Neuronal stem cell (in vitro differentiated cells): ENCODE data around the gene FRMPD4.

Experiments
- DNase-seq: peaks from one replicate; pipeline ENCODE4 v3.0.0-alpha.2; 2013; ENCODE audit warnings: low spot score
- H2AFZ ChIP-seq: one replicate; pipeline ENCODE4 v1.6.1; 2013; ENCODE audit warnings: mild to moderate bottlenecking, low read length, inconsistent platforms
- H2AK5ac ChIP-seq: 2 replicates; pipeline ENCODE4 v1.6.1; 2013; ENCODE audit warnings: low read depth, mild to moderate bottlenecking, inconsistent platforms, low read length, moderate library complexity, mixed read lengths
- H2BK120ac ChIP-seq: 2 replicates; pipeline ENCODE4 v1.6.1; 2013; ENCODE audit warnings: low read depth, mild to moderate bottlenecking, inconsistent platforms, low read length, moderate library complexity, mixed read lengths
- H2BK12ac ChIP-seq: one replicate; pipeline ENCODE4 v1.6.1; 2013; ENCODE audit warnings: low read length, inconsistent platforms
- H2BK15ac ChIP-seq: 2 replicates; pipeline ENCODE4 v1.6.1; 2013; ENCODE audit warnings: mild to moderate bottlenecking, low read length, inconsistent platforms, mixed read lengths
- H2BK5ac ChIP-seq: one replicate; pipeline ENCODE4 v1.6.1; 2013; ENCODE audit warnings: inconsistent platforms, mild to moderate bottlenecking, low read length, moderate library complexity
- H3K14ac ChIP-seq: one replicate; pipeline ENCODE4 v1.6.1; 2013; ENCODE audit warnings: low read length, inconsistent platforms
- H3K18ac ChIP-seq: 2 replicates; pipeline ENCODE4 v1.6.1; 2013; ENCODE audit warnings: low read length, inconsistent platforms
- H3K23ac ChIP-seq: 2 replicates; pipeline ENCODE4 v1.6.1; 2013; ENCODE audit warnings: low read depth, mild to moderate bottlenecking, mixed read lengths, low read length, inconsistent platforms; ENCODE audit not compliant: poor library complexity
- H3K27ac ChIP-seq: replicated peaks from 3 replicates; pipeline ENCODE4 v1.5.1; 2013; ENCODE audit warnings: low read length, inconsistent platforms
- H3K27me3 ChIP-seq, 3 experiments: 2 replicates each; pipeline ENCODE4 v1.6.1; 2013; ENCODE audit warnings: low read length in 3 of 3, mild to moderate bottlenecking in 2 of 3, inconsistent platforms in 1 of 3, low read depth in 1 of 3, mixed read lengths in 1 of 3, moderate library complexity in 1 of 3; ENCODE audit not compliant: control insufficient read depth in 3 of 3, insufficient read depth in 3 of 3
- H3K36me3 ChIP-seq, 2 donors: replicated peaks in 1 of 2; 2 replicates each; pipeline ENCODE4 v1.6.1; 2013; ENCODE audit warnings: low read length in 2 of 2; ENCODE audit not compliant: control insufficient read depth in 2 of 2, insufficient read depth in 2 of 2
- H3K4ac ChIP-seq: 2 replicates; pipeline ENCODE4 v1.6.1; 2013; ENCODE audit warnings: inconsistent platforms, mild to moderate bottlenecking, low read length, moderate library complexity
- H3K4me1 ChIP-seq, 2 donors: 1 replicate in 1 of 2; 2 replicates in 1 of 2; pipeline ENCODE4 v1.6.1; 2013; ENCODE audit warnings: low read length in 2 of 2, low read depth in 1 of 2; ENCODE audit not compliant: control insufficient read depth in 2 of 2, insufficient read depth in 1 of 2
- H3K4me2 ChIP-seq: one replicate; pipeline ENCODE4 v1.6.1; 2013; ENCODE audit warnings: mild to moderate bottlenecking, low read length, inconsistent platforms; ENCODE audit not compliant: insufficient read depth, poor library complexity, severe bottlenecking
- H3K4me3 ChIP-seq, 2 donors: 2 replicates each; pipeline ENCODE4 v1.5.1; 2013; ENCODE audit warnings: low read length in 2 of 2, mild to moderate bottlenecking in 2 of 2, inconsistent platforms in 1 of 2, moderate library complexity in 1 of 2
- H3K79me1 ChIP-seq: one replicate; pipeline ENCODE4 v1.6.1; 2013; ENCODE audit warnings: low read depth, mild to moderate bottlenecking, inconsistent platforms, low read length, moderate library complexity
- H3K9ac ChIP-seq: one replicate; pipeline ENCODE4 v1.6.1; 2013; ENCODE audit warnings: mild to moderate bottlenecking, low read depth, low read length, inconsistent platforms; ENCODE audit not compliant: poor library complexity
- H3K9me3 ChIP-seq, 2 donors: replicated peaks in 1 of 2; 2 replicates each; pipeline versions ENCODE3 to v1.6.1; 2013; ENCODE audit warnings: low read length in 2 of 2, mild to moderate bottlenecking in 2 of 2, inconsistent platforms in 1 of 2, low read depth in 1 of 2, mixed read lengths in 1 of 2, moderate library complexity in 1 of 2; ENCODE audit not compliant: control insufficient read depth in 2 of 2, insufficient read depth in 1 of 2
- H4K8ac ChIP-seq: one replicate; pipeline ENCODE4 v1.6.1; 2013; ENCODE audit warnings: low read depth, mild to moderate bottlenecking, inconsistent platforms, low read length, moderate library complexity
- H4K91ac ChIP-seq: one replicate; pipeline ENCODE4 v1.6.1; 2013; ENCODE audit warnings: low read length, low read depth, mild to moderate bottlenecking, inconsistent platforms; ENCODE audit not compliant: poor library complexity
- WGBS, 2 donors: extraction: QIAGEN DNeasy Blood & Tissue Kit; methylation state at CpG; one replicate each; pipeline ENCODE4 v1.1.7; 2013; ENCODE audit warnings: missing lambda C conversion rate in 2 of 2, mixed read lengths in 1 of 2; ENCODE audit not compliant: insufficient read length in 2 of 2, insufficient replicate concordance in 1 of 2; ENCODE audit errors: extremely low coverage in 2 of 2; 5-methylcytosine and 5-hydroxymethylcytosine counted together

FRMPD4 gene

DNA sequence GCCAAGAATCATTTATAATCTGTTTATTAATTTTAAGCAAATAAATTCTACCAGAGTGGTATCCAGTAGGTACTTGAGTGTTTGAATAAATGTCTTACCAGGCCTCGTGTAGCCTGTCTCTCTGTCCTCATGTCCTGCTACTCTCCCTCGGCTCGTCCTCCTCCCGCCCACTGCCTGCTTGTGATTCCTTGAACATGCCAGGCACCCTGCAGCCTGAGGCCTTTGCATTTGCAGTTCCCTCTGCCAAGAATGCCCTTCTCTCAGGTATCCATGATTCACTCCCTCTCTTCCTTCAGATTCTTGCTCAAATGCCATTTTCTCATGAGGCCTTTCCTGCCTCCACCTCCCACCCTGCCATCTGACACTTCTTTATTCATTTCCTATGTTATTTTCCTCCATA is 443.3 kb downstream of the FRMPD4 start:
- H2BK12ac ChIP-seq: no peak overlapping the region
- no peak overlapping the region for H3K4me3 ChIP-seq
- no peak overlapping the region for H2BK120ac ChIP-seq
- no peaks in the 10 kb centered on the region for H3K9me3 ChIP-seq
- no peak overlapping the region for H2BK15ac ChIP-seq
- H3K4me1 ChIP-seq: no peaks in the 10 kb centered on the region
- no peak overlapping the region for H3K27ac ChIP-seq
- no peak overlapping the region for H2AK5ac ChIP-seq
- H2AFZ ChIP-seq: no peak overlapping the region
- H3K9ac ChIP-seq: no peak overlapping the region
- no peaks in the 10 kb centered on the region for H3K79me1 ChIP-seq
- no peak overlapping the region for H3K18ac ChIP-seq
- no peak overlapping the region for H4K8ac ChIP-seq
- no peak overlapping the region for H3K4me2 ChIP-seq
- H2BK5ac ChIP-seq: no peak overlapping the region
- no peak overlapping the region for H3K23ac ChIP-seq
- no peak overlapping the region for H3K14ac ChIP-seq
- no peaks in the 10 kb centered on the region for H3K36me3 ChIP-seq
- WGBS, 2 donors: no CpG with 5 or more reads among the region's 4 CpGs
- DNase-seq: no peak
- peaks cover 0 to 4% (median 0%) of the 10 kb centered on the region in 3 experiments for H3K27me3 ChIP-seq
- H4K91ac ChIP-seq: no peak overlapping the region
- H3K4ac ChIP-seq: no peak overlapping the region

DNA sequence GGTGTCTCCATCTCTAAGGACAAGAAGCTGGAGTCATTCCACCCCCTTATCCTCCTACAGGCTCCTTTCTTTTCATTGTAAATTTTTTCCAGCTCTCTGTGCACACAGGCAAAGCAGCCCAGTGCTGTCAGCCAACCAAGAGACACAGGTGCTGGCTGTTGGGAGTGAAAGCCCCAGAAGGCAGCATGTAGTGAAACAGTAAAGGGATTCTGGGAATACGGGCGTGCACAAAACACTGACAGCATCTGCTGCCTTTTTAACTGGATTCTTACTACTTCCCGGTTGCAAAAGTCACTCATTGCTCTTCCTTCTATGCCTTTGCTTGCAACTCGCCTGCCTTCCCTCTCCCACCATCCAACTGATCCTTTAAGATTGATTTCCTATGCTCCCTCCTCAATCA is 444.4 kb downstream of the FRMPD4 start:
- Histone ChIP-seq H2AK5ac (no peak overlapping the region), H2BK12ac (no peak overlapping the region), H2AFZ (no peak overlapping the region), H3K18ac (no peak overlapping the region), H2BK15ac (no peak overlapping the region), H3K9me3 (no peaks in the 10 kb centered on the region), H3K4me3 (no peak overlapping the region), H3K27ac (no peak overlapping the region), H3K79me1 (no peaks in the 10 kb centered on the region), H3K36me3 (no peaks in the 10 kb centered on the region), H2BK120ac (no peak overlapping the region), H3K9ac (no peak overlapping the region), H3K23ac (no peak overlapping the region), H4K91ac (no peak overlapping the region), H3K4me1 (no peaks in the 10 kb centered on the region), H3K4ac (no peak overlapping the region), H3K27me3 (peaks cover 0 to 4% (median 0%) of the 10 kb centered on the region in 3 experiments), H3K14ac (no peak overlapping the region), H3K4me2 (no peak overlapping the region), H4K8ac (no peak overlapping the region), H2BK5ac (no peak overlapping the region)
- DNase-seq: no peak
- WGBS, 2 donors: no CpG with 5 or more reads among the region's 4 CpGs

DNA sequence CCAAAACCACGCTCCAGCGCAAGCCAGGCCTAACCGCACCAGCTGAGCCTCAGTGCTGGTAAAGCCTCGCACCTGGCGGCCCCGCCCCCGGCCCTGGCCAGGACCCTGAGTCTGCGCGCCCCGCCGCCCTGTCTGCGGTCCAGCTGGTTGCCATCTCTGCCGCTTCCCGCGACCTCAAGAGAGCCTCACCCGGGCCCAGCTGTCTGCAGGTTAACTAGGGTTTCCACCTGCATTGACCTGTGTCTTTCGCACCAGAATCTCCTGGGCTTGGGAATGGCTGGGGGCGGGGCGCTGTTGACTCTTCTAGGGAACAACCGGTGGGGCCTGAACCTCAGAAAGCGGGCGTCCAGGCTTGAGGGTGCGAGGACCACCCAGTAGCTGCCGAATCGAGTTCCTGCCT is 445.3 kb downstream of the FRMPD4 start:
- H3K4ac ChIP-seq: no peak overlapping the region
- WGBS, 2 donors: no CpG with 5 or more reads among the region's 25 CpGs
- no peak overlapping the region for H3K23ac ChIP-seq
- no peak overlapping the region for H2BK12ac ChIP-seq
- no peaks in the 10 kb centered on the region for H3K4me1 ChIP-seq
- H3K9me3 ChIP-seq: no peaks in the 10 kb centered on the region
- DNase-seq: no peak
- no peak overlapping the region for H2AFZ ChIP-seq
- H3K27ac ChIP-seq: no peak overlapping the region
- H3K36me3 ChIP-seq: no peaks in the 10 kb centered on the region
- H2AK5ac ChIP-seq: no peak overlapping the region
- H4K91ac ChIP-seq: no peak overlapping the region
- no peak overlapping the region for H3K4me2 ChIP-seq
- no peak overlapping the region for H3K14ac ChIP-seq
- no peak overlapping the region for H3K4me3 ChIP-seq
- peaks cover 0 to 4% (median 0%) of the 10 kb centered on the region in 3 experiments for H3K27me3 ChIP-seq
- H2BK120ac ChIP-seq: no peak overlapping the region
- H4K8ac ChIP-seq: no peak overlapping the region
- H3K79me1 ChIP-seq: no peaks in the 10 kb centered on the region
- no peak overlapping the region for H2BK5ac ChIP-seq
- H2BK15ac ChIP-seq: no peak overlapping the region
- no peak overlapping the region for H3K18ac ChIP-seq
- H3K9ac ChIP-seq: no peak overlapping the region

DNA sequence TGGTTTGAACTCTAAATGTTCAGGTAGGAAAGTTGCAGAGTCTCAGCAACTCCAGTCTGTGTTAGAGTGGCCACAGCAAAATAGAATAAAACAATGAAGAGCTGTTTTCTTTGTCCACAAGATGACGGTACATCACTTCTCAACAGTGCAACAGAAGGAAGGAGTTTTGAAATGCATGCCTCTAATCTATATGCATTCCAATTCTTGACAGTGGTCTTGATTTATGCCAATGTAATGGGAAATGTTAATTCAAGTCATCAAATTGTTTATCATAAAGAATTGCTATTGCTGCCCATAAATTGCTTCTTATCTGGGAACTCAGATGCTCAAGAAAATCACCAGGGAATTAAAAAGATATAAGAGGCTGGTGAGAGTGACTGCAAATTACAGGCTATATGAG is 457.4 kb downstream of the FRMPD4 start:
- no peak overlapping the region for H3K4me3 ChIP-seq
- no peak overlapping the region for H3K4ac ChIP-seq
- no peak overlapping the region for H4K8ac ChIP-seq
- no peak overlapping the region for H2BK5ac ChIP-seq
- no peak overlapping the region for H3K18ac ChIP-seq
- H3K79me1 ChIP-seq: no peaks in the 10 kb centered on the region
- no peaks in the 10 kb centered on the region for H3K9me3 ChIP-seq
- H3K4me1 ChIP-seq: no peaks in the 10 kb centered on the region
- DNase-seq: no peak
- H2BK12ac ChIP-seq: no peak overlapping the region
- WGBS, 2 donors: no CpG with 5 or more reads among the region's 1 CpG
- H3K4me2 ChIP-seq: no peak overlapping the region
- H2AFZ ChIP-seq: no peak overlapping the region
- no peak overlapping the region for H3K14ac ChIP-seq
- H2AK5ac ChIP-seq: no peak overlapping the region
- H2BK15ac ChIP-seq: no peak overlapping the region
- H3K36me3 ChIP-seq: no peaks in the 10 kb centered on the region
- no peak overlapping the region for H3K23ac ChIP-seq
- H3K27me3 ChIP-seq: no peaks in the 10 kb centered on the region
- no peak overlapping the region for H2BK120ac ChIP-seq
- no peak overlapping the region for H4K91ac ChIP-seq
- no peak overlapping the region for H3K9ac ChIP-seq
- no peak overlapping the region for H3K27ac ChIP-seq
